ENCODE measurements around the gene STARD10.

The STARD10 gene

DNA sequence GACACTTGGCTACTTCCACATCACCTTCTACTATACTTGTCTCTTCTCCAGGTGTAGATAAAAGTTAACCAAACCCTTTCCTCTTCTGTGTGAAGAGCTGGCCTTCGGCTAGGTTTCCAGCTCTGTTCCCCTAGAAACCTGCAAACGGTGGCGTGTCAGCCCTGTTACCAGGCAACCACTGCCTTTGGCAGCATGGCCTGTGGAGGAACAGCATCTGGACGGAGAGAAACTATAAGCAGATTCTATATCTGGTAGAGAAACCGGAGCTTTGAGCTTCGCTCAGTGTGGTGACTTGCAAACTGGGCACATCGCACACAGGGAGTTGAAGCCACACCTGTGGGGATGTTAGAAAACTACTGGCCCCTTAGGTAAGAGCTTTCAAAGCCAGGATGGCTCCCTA is 77.6 kb downstream of the STARD10 start:
- H3K79me2 ChIP-seq (ENCODE audit: insufficient read depth, low read length), result peaks cover 10% of the 10 kb centered on the region; the same call in 1 of the 2 replicates
- H3K27me3 ChIP-seq (ENCODE audit: insufficient read depth, low read length), result no peaks in the 10 kb centered on the region
- no peak overlapping the region for H3K4me3 ChIP-seq (ENCODE audit: low read depth, low read length, poor library complexity, severe bottlenecking)
- peaks cover 29% of the 10 kb centered on the region for H3K4me1 ChIP-seq (ENCODE audit: insufficient read depth, low read length, severe bottlenecking)
- no peak overlapping the region for H3K4me2 ChIP-seq (ENCODE audit: low read length)
- no peak overlapping the region for H3K27ac ChIP-seq (ENCODE audit: low read depth, low read length, poor library complexity, severe bottlenecking)
- H3F3A ChIP-seq (ENCODE audit: insufficient read depth, low read length), result no peaks in the 10 kb centered on the region
- no peak overlapping the region for H2AFZ ChIP-seq (ENCODE audit: low read length)
- H3K9me3 ChIP-seq (ENCODE audit: low read length), result no peaks in the 10 kb centered on the region
- TF ChIP-seq, protein P1, sequence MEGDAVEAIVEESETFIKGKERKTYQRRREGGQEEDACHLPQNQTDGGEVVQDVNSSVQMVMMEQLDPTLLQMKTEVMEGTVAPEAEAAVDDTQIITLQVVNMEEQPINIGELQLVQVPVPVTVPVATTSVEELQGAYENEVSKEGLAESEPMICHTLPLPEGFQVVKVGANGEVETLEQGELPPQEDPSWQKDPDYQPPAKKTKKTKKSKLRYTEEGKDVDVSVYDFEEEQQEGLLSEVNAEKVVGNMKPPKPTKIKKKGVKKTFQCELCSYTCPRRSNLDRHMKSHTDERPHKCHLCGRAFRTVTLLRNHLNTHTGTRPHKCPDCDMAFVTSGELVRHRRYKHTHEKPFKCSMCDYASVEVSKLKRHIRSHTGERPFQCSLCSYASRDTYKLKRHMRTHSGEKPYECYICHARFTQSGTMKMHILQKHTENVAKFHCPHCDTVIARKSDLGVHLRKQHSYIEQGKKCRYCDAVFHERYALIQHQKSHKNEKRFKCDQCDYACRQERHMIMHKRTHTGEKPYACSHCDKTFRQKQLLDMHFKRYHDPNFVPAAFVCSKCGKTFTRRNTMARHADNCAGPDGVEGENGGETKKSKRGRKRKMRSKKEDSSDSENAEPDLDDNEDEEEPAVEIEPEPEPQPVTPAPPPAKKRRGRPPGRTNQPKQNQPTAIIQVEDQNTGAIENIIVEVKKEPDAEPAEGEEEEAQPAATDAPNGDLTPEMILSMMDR (IDR thresholded peaks at IDR 0.05; ENCODE audit: low read length), result no peak
- TF ChIP-seq EZH2 (IDR thresholded peaks at IDR 0.05; ENCODE audit: borderline replicate concordance, low read length), result no peak
- no peaks in the 10 kb centered on the region for H3K9me2 ChIP-seq (ENCODE audit: low read depth, low read length)
- H3K9ac ChIP-seq (ENCODE audit: low read length), result no peak overlapping the region
- H3K36me3 ChIP-seq (ENCODE audit: insufficient read depth, low read length), result peaks cover 20% of the 10 kb centered on the region; the same call in 1 of the 2 replicates
- H4K20me1 ChIP-seq (ENCODE audit: insufficient read depth, low read length), result no peaks in the 10 kb centered on the region

DNA sequence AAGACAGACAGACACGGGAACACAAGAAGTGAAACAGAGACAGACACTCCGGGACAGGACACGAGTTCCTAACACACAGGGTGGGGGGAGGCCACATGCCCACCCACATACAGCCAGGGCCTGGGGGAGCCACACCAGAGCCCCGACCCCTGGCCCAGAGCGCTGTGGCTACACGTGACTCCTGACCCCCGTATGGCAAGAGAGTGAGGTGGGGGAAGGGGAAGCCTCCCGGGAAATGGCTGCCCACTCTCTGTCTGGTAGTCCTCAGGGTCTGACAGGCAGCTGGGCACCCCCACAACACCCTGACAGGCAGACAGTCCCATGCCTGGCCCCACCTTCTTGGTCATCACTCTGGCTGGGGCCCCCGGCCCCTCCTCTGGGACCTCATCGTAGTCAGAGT is 81.0 kb downstream of the STARD10 start:
- no peak overlapping the region for H3K9ac ChIP-seq (ENCODE audit: low read length)
- H3K27ac ChIP-seq (ENCODE audit: low read depth, low read length, poor library complexity, severe bottlenecking), result no peak overlapping the region

DNA sequence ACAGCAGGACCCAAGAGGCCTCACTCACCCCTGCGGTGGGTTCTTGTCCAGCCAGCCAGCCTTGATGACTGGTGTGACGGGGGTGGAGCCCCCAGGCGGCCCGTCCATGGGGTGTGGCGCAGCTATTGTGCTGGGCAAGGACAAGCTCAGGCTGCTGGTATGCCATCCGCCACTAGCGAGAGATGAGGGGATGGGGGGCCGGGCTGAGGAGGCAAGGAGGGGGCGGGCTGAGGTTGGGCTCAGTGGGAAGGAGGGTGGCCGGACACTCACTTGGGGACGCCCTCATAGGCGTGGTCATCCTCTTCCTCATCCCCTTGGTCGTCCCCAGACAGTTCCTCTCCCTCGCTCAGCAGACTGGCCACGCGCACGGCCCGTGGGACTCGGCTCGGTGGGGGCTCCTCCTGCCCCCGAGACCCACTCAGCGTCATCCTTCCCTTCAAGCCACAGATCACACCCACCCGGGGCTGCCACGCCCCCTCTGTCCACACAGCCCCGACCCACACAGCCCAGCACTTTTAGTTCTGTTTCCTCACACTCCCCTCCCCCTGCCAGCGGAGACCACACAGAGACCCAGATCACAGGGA is 81.6 kb downstream of the STARD10 start:
- Histone ChIP-seq H4K20me1 (ENCODE audit: insufficient read depth, low read length) (no peaks in the 10 kb centered on the region), H3K27me3 (ENCODE audit: insufficient read depth, low read length) (no peaks in the 10 kb centered on the region), H3K4me3 (ENCODE audit: low read depth, low read length, poor library complexity, severe bottlenecking) (no peak overlapping the region), H3K79me2 (ENCODE audit: insufficient read depth, low read length) (no peaks in the 10 kb centered on the region), H3K4me1 (ENCODE audit: insufficient read depth, low read length, severe bottlenecking) (no peaks in the 10 kb centered on the region), H3K9ac (ENCODE audit: low read length) (no peak overlapping the region), H3F3A (ENCODE audit: insufficient read depth, low read length) (no peaks in the 10 kb centered on the region), H3K4me2 (ENCODE audit: low read length) (no peak overlapping the region), H3K9me2 (ENCODE audit: low read depth, low read length) (no peaks in the 10 kb centered on the region), H2AFZ (ENCODE audit: low read length) (no peak overlapping the region), H3K36me3 (ENCODE audit: insufficient read depth, low read length) (peaks cover 51% of the 10 kb centered on the region; the same call in 1 of the 2 replicates), H3K9me3 (ENCODE audit: low read length) (no peaks in the 10 kb centered on the region), H3K27ac (ENCODE audit: low read depth, low read length, poor library complexity, severe bottlenecking) (no peak overlapping the region)
- no peak for TF ChIP-seq EZH2 (IDR thresholded peaks at IDR 0.05; ENCODE audit: borderline replicate concordance, low read length)
- TF ChIP-seq, protein P1 (IDR thresholded peaks at IDR 0.05; ENCODE audit: low read length), result no peak

More for the DNA sequence above, 81.0 kb downstream of the STARD10 start:
- Histone ChIP-seq H3K36me3 (ENCODE audit: insufficient read depth, low read length) (peaks cover 46% of the 10 kb centered on the region; the same call in 1 of the 2 replicates), H3K4me1 (ENCODE audit: insufficient read depth, low read length, severe bottlenecking) (no peaks in the 10 kb centered on the region), H3K9me3 (ENCODE audit: low read length) (no peaks in the 10 kb centered on the region), H4K20me1 (ENCODE audit: insufficient read depth, low read length) (no peaks in the 10 kb centered on the region), H3K27me3 (ENCODE audit: insufficient read depth, low read length) (no peaks in the 10 kb centered on the region), H3K79me2 (ENCODE audit: insufficient read depth, low read length) (no peaks in the 10 kb centered on the region), H2AFZ (ENCODE audit: low read length) (no peak overlapping the region), H3K9me2 (ENCODE audit: low read depth, low read length) (no peaks in the 10 kb centered on the region), H3F3A (ENCODE audit: insufficient read depth, low read length) (no peaks in the 10 kb centered on the region), H3K4me3 (ENCODE audit: low read depth, low read length, poor library complexity, severe bottlenecking) (no peak overlapping the region), H3K4me2 (ENCODE audit: low read length) (no peak overlapping the region)
- no peak for TF ChIP-seq EZH2 (IDR thresholded peaks at IDR 0.05; ENCODE audit: borderline replicate concordance, low read length)
- TF ChIP-seq, protein P1 (IDR thresholded peaks at IDR 0.05; ENCODE audit: low read length), result no peak
